Upper lobe of left lung (tissue), 6 donors: ENCODE results near the gene LSP1. TPM values are rescaled to one million over a fixed set of nuclear protein-coding genes. Genes with fewer than 3 reads are reported as not detected.

ENCODE experiments used
- ATAC-seq, 2 donors: fragments of 200-7000 bp; cut with Tn5 transposase; one replicate each; pipeline ENCODE4 v1.9.1; 2022; ENCODE audit warnings: mild to moderate bottlenecking in 2 of 2, moderate library complexity in 2 of 2; ENCODE audit not compliant: low FRiP score in 2 of 2
- DNase-seq, 2 donors: peaks; one replicate each; pipeline ENCODE4 v3.0.0-alpha.2; 2019 to 2020
- H3K27ac ChIP-seq, 4 donors: fragments of 200-600 bp; sonication (generic); one replicate each; pipeline ENCODE4 v1.5.1; 2016 to 2019
- H3K27me3 ChIP-seq, 4 donors: fragments of 200-600 bp; sonication (generic); one replicate each; pipeline ENCODE4 v1.5.1; 2017 to 2019
- H3K36me3 ChIP-seq, 4 donors: fragments of 200-600 bp; sonication (generic); one replicate each; pipeline ENCODE4 v1.5.1; 2016 to 2019
- H3K4me1 ChIP-seq, 4 donors: fragments of 200-600 bp; sonication (generic); one replicate each; pipeline ENCODE4 v1.5.1; 2018 to 2019
- H3K4me3 ChIP-seq, 4 donors: fragments of 200-600 bp; sonication (generic); one replicate each; pipeline ENCODE4 v1.5.1; 2017 to 2019; ENCODE audit warnings: mild to moderate bottlenecking in 2 of 4, moderate library complexity in 1 of 4
- H3K9me3 ChIP-seq, 4 donors: fragments of 200-600 bp; sonication (generic); one replicate each; pipeline ENCODE4 v1.5.1; 2018 to 2019
- EP300 ChIP-seq, 4 donors: sonication (generic); formaldehyde crosslinking; IDR thresholded peaks; one replicate each; pipeline ENCODE4 v1.5.1; 2017; ENCODE audit warnings: antibody characterized with exemption in 4 of 4, control low read depth in 2 of 4
- POLR2A ChIP-seq, 4 donors: fragments of 450-650 bp; IDR thresholded peaks; one replicate each; pipeline ENCODE4 v1.5.1; 2016 to 2017; ENCODE audit warnings: antibody characterized with exemption in 4 of 4, mild to moderate bottlenecking in 2 of 4
- POLR2AphosphoS5 ChIP-seq, 2 donors: sonication (generic); formaldehyde crosslinking; IDR thresholded peaks; one replicate each; pipeline ENCODE4 v1.5.1; 2017; ENCODE audit warnings: antibody characterized with exemption in 2 of 2
- WGBS, 2 donors: methylation state at CpG; one replicate each; pipeline ENCODE4 v1.1.5; 2017 to 2018; 5-methylcytosine and 5-hydroxymethylcytosine counted together
- total RNA-seq, 6 donors: library from RNA; depleted of rRNA in 4 of 6; stranded (reverse); fragments of >200 nt in 4 of 6; gene quantifications; one replicate each; pipeline versions ENCODE4 v1.1.0 to v1.2.1, GENCODE V29; 2016 to 2021
- TF ChIP-seq, protein P1 (sequence below), 6 experiments: fragments of 450-650 bp in 4 of 6; fragments of 200-600 bp in 2 of 6; sonication (generic) in 2 of 6; IDR thresholded peaks; one replicate each; pipeline ENCODE4 v1.5.1; 2016 to 2019; ENCODE audit warnings: antibody characterized with exemption in 6 of 6
- donor health status: DM: no; HTN: no; CAD: no; lungs with moderate emphysema.
- donor health status: DM: no; HTN: yes; CAD: no; lungs with severe emphysema.

The LSP1 gene
- total RNA-seq, 6 donors from 2014 or later = 29.3 to 162 (median 66.2) TPM

DNA sequence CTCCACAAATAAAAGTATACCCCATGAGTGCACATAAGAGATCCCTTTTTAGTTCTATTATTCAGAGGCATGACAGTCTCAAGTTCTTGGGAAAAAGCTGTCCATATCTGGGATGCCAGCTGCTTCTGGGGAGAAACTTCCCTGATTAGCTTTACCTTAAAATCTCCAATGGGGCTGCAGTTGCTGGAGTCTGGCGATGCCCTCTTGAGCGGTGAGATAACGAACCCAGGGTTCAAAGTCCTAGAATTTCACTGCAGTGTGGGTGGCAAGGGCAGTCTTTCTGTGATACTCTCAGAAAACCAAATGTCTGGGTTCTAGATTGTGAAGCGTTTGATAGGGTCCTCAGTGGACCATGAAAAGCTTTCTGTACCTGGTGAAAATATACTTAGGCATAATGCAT lies 46.2 kb downstream of the LSP1 start:
- no peak for DNase-seq
- TF ChIP-seq EP300 (IDR thresholded peaks at IDR 0.05) = no peak
- TF ChIP-seq POLR2A (IDR thresholded peaks at IDR 0.05) = no peak
- TF ChIP-seq, protein P1, sequence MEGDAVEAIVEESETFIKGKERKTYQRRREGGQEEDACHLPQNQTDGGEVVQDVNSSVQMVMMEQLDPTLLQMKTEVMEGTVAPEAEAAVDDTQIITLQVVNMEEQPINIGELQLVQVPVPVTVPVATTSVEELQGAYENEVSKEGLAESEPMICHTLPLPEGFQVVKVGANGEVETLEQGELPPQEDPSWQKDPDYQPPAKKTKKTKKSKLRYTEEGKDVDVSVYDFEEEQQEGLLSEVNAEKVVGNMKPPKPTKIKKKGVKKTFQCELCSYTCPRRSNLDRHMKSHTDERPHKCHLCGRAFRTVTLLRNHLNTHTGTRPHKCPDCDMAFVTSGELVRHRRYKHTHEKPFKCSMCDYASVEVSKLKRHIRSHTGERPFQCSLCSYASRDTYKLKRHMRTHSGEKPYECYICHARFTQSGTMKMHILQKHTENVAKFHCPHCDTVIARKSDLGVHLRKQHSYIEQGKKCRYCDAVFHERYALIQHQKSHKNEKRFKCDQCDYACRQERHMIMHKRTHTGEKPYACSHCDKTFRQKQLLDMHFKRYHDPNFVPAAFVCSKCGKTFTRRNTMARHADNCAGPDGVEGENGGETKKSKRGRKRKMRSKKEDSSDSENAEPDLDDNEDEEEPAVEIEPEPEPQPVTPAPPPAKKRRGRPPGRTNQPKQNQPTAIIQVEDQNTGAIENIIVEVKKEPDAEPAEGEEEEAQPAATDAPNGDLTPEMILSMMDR (IDR thresholded peaks at IDR 0.05) = no peak
- TF ChIP-seq POLR2AphosphoS5 (IDR thresholded peaks at IDR 0.05) = no peak
- H3K9me3 ChIP-seq = no peaks in the 10 kb centered on the region
- ATAC-seq = no peak
- H3K4me3 ChIP-seq = no peak overlapping the region
- no peaks in the 10 kb centered on the region for H3K36me3 ChIP-seq
- no peaks in the 10 kb centered on the region for H3K4me1 ChIP-seq
- H3K27me3 ChIP-seq = no peaks in the 10 kb centered on the region
- 88 to 90% methylated on average over 4 of the region's 4 CpGs for WGBS, 2 donors
- H3K27ac ChIP-seq = no peak overlapping the region

DNA sequence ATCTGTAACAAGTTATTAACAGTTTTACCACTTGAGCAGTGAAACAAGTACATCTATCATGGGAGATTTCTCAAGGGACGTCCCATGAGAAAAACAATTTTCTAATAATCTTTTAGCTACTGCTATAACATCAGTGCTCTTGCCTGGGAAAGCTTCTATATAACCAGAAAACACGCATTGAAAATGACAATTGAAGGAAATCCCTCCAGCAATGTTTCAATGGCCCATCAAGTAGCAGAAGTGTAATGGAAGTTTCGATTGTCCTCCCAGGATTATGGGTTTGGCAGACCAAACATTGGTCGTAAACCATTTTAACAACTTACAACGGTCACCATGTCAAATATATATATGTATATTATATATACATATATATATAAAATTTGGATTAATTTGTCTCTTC lies 46.8 kb downstream of the LSP1 start:
- DNase-seq = no peak
- H3K4me3 ChIP-seq = no peak overlapping the region
- TF ChIP-seq POLR2AphosphoS5 (IDR thresholded peaks at IDR 0.05) = no peak
- no peak for TF ChIP-seq EP300 (IDR thresholded peaks at IDR 0.05)
- TF ChIP-seq, protein P1 (IDR thresholded peaks at IDR 0.05) = no peak
- TF ChIP-seq POLR2A (IDR thresholded peaks at IDR 0.05) = no peak
- no peak overlapping the region for H3K27ac ChIP-seq
- WGBS, 2 donors = 77 to 86% methylated on average over 5 of the region's 5 CpGs
- no peaks in the 10 kb centered on the region for H3K4me1 ChIP-seq
- no peaks in the 10 kb centered on the region for H3K36me3 ChIP-seq
- no peak for ATAC-seq
- H3K9me3 ChIP-seq = no peaks in the 10 kb centered on the region
- H3K27me3 ChIP-seq = no peaks in the 10 kb centered on the region

DNA sequence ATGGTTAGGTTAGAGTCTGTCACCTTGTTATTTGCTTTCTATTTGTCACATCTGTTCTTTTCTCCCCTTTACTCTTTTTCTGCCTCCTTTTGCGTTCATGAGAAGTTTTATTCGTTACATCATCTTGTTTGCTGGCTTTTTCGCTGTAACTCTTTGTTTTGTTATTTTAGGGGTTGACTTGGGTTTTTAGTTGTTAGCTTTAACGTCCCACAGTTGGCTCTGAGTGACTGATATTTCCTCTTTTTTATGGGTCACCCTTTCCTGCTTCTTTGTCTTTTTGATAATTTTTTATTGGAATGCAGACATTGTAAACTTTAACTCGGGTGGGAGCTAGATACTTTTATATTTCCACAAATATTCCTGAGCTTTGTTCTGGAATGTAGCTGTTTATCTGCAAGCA lies 53.3 kb downstream of the LSP1 start:
- 44 to 50% methylated on average over 5 of the region's 5 CpGs for WGBS, 2 donors
- ATAC-seq (no peak), DNase-seq (no peak)
- TF ChIP-seq POLR2A (IDR thresholded peaks at IDR 0.05) = no peak
- TF ChIP-seq, protein P1 (IDR thresholded peaks at IDR 0.05) = no peak
- no peak for TF ChIP-seq POLR2AphosphoS5 (IDR thresholded peaks at IDR 0.05)
- TF ChIP-seq EP300 (IDR thresholded peaks at IDR 0.05) = no peak
- Histone ChIP-seq H3K36me3 (no peaks in the 10 kb centered on the region), H3K27me3 (no peaks in the 10 kb centered on the region), H3K9me3 (no peaks in the 10 kb centered on the region), H3K27ac (no peak overlapping the region), H3K4me1 (peaks cover 0 to 2% (median 0%) of the 10 kb centered on the region in 4 donors), H3K4me3 (no peak overlapping the region)

DNA sequence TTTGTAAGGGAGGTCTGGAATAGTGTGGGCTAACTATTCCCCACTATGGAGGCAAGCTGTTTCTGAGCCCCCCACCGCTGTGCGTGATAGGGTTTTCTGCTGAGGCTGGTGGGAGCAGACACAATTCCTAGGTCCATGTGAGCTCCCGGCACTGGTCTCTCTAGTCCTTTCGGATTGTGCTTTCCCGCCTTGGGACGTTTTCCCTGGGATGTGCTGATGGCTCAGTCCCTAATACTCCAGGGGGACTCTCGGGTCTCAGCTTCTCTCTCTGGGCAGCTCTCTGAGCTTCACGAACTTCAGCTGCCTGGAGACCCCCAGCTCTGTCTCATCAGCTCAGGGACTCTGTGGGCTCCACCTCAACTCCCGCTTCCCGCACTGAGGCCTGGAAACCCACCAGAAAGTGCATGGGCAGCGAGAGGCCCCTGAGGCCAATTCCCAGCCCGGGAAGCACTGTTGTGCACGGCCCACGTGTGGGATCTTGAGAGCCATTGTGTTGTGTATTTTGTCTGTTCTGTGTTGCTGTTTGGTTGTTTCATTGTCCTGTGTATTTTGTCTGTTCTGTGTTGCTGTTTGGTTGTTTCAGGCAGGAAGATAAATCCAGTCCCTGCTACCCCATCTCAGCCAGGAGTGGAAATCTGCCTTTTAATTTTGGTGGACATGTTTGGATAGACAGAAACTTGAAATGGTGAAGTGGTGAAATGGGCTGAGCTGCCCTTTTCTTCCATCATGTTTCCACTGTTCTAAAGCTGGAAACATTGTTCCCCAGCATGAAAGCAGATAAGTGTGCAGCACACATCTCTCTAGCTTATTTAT lies 53.9 kb downstream of the LSP1 start:
- no peak overlapping the region for H3K27ac ChIP-seq
- 77 to 85% methylated on average over 9 to 12 of the region's 14 CpGs for WGBS, 2 donors
- H3K27me3 ChIP-seq = no peaks in the 10 kb centered on the region
- TF ChIP-seq POLR2AphosphoS5 (IDR thresholded peaks at IDR 0.05) (no peak), EP300 (IDR thresholded peaks at IDR 0.05) (no peak)
- TF ChIP-seq, protein P1 (IDR thresholded peaks at IDR 0.05) = no peak
- H3K4me1 ChIP-seq = peaks cover 0 to 2% (median 0%) of the 10 kb centered on the region in 4 donors
- no peak overlapping the region for H3K4me3 ChIP-seq
- no peaks in the 10 kb centered on the region for H3K9me3 ChIP-seq
- ATAC-seq (no peak), DNase-seq (no peak)
- no peaks in the 10 kb centered on the region for H3K36me3 ChIP-seq

DNA sequence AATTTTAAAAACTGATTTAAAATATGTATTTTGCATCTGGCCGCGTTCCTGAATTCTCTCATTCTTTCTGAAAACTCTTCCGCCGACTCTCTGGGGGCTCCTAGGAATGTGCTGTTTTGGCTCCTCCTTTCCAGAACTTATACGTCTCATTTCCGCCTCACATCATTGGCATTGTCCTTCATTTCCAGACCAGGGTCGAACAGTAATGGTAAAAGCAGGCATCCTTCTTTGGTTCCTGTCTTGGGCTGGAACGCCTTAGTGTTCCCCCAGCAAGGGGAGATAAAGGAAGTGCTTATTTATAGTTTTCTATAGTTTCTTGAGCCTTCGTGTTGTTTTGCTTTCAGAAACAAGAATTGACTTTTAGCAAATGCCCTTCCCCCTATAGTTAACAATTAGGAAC lies 55.7 kb downstream of the LSP1 start:
- WGBS, 2 donors = 28 to 30% methylated on average over 9 of the region's 9 CpGs
- TF ChIP-seq POLR2A (IDR thresholded peaks at IDR 0.05) (no peak), POLR2AphosphoS5 (IDR thresholded peaks at IDR 0.05) (no peak), EP300 (IDR thresholded peaks at IDR 0.05) (no peak)
- TF ChIP-seq, protein P1 (IDR thresholded peaks at IDR 0.05) = no peak
- DNase-seq = no peak
- Histone ChIP-seq H3K27ac (peak overlapping the region in 1 of 4 donors; percentile 10), H3K9me3 (no peaks in the 10 kb centered on the region), H3K4me1 (peaks cover 0 to 2% (median 0%) of the 10 kb centered on the region in 4 donors), H3K27me3 (no peaks in the 10 kb centered on the region), H3K4me3 (no peak overlapping the region), H3K36me3 (no peaks in the 10 kb centered on the region)
- ATAC-seq = peak in 1 of 2 donors; percentile 65
